ENCODE results near the gene POU2AF3. TPM values are rescaled to one million over a fixed set of nuclear protein-coding genes. Genes with fewer than 3 reads are reported as not detected.

The POU2AF3 gene
- total RNA-seq, 1 donor from 2014 or later = 15.9 TPM

- peak; percentile 66 for DNase-seq (ENCODE audit: low spot score)
Observed at GRCh38 chr11:111327908-111328624, 29.7 kb downstream of the POU2AF3 start.

GRCh38 chr11:111329306-111330204, 31.2 kb downstream of the POU2AF3 start:
- peak; percentile 40 for DNase-seq (ENCODE audit: low spot score)

DNA sequence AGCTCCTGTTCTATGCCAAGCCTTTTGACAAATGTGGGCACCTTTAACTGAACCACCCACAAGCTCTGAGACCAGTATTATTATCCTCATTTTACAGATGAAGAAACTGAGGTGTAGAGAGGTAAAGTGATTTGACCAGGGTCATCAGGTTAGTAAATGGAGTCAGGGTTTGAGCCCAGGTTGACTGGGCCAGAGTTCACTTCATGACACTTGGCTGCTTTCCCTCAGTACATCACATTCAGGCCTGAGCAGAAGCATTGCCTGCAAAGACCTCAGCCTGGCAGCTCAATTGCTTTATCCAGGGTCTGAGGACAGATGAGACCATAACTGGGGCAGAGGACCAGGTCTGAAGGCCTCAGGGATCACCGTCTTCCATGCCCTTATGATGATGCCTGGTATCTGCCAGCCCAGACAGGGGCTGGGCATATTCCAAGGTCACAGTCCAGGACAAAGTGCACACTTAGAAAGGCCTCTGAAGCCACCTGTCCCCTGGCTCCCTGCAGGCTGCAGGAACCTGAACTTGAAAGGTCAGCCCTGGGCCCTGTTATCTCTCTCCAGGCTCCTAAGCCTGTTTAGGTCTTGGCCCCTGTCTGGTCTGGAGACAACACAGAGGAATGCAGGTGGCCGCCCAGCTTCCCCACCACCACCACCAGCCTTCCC, 32.0 kb downstream of the POU2AF3 start:
- peak; percentile 25 for DNase-seq (ENCODE audit: low spot score)

GRCh38 chr11:111331711-111332479, 33.5 kb downstream of the POU2AF3 start:
- no peak for DNase-seq (ENCODE audit: low spot score)

DNA sequence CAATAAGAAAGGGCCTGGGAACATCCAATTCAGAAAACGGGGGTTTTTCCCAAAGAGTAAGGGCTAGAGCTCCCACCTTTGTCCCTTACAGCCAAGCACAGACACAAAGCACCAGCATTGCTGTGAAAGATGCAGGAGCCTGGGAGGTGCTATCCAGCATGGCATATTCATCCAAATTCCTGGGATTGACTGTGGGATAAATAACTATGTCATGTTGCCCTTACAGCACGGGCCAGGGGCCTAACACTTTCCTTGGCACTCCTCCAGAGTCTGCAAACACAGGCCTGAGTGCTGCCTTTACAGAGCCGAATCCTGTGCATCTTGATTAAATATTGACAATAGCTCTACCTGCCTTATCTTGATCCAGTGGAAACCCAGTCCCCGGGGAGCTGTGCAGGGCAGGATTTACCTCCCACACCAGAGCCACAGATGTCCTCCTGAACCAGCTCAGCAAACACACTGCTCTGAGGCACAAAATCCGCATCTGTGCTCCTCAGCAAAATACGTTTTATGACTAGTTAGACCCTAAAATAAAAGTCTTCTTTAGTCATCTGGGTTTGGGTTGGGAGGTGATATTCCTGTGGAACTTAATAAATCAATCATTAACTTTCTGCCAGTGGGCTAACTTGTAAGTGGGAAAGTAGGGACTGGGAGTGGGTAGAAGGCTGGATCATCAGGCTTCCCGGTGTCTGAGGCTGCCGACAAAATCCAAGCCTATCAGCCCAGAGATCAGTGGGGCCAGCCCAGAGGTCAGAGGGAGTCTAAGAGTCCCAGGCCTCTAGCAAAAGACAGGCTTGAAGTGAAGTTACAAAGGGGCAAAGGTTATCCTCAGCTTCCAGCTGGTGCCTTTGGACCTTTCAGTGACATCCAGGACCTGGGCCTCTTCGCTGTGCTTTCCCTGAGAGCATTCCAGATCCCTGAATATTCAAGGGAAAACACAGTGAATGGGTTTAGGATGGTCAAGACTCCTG, 36.5 kb downstream of the POU2AF3 start:
- peak; percentile 72 for DNase-seq (ENCODE audit: low spot score)

DNA sequence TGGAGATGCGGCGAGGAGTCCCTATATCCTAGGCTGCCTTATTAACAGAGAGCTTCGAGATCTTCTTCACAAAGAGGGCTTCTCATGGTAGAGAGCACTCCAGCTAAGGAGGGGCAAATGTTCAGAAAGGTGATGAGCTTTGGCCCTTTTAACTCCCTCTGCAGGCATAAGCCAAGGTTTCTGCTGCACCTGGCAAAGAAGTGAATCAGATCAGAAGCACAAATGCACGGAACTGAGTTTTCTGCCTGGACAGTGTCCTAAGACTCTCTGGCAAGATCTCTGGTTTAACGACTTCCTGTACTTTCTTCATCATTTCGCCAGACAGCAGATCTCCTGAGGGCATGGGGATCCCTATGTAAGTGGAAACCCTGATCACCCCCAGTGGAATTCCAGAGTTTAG, 37.2 kb downstream of the POU2AF3 start:
- DNase-seq (ENCODE audit: low spot score) = no peak

- DNase-seq (ENCODE audit: low spot score) = no peak
Observed at GRCh38 chr11:111336062-111336461, 37.7 kb downstream of the POU2AF3 start.

GRCh38 chr11:111336582-111337256, 38.4 kb downstream of the POU2AF3 start:
- no peak for DNase-seq (ENCODE audit: low spot score)

DNA sequence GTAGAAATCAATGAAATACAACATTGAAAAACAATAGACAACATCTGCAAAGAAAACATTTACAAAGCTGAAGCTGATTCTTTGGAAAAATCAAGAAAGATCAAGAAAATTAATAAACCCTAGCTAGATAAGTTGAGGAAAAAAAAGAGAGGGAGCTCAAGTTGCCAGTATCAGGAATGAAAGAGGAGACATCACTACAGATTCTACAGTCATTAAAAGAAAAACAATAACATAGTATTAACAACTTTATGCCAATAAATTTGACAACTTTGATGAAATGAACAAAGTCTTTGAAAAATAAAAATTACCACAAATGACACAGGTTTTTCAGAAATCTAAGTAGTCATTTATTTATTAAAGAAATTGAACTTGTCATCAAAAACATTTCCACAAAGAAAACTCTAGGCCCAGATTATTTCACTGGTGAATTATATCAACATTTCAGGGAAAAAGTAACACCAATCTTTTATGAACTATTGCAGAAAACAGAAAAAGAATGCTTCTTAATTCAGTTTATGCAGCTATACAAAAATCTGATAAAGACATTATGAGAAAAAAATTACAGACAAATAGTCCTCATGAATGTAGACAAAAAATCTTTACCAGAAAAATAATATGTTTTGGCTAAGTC, 41.5 kb downstream of the POU2AF3 start:
- no peak for DNase-seq (ENCODE audit: low spot score)

DNA sequence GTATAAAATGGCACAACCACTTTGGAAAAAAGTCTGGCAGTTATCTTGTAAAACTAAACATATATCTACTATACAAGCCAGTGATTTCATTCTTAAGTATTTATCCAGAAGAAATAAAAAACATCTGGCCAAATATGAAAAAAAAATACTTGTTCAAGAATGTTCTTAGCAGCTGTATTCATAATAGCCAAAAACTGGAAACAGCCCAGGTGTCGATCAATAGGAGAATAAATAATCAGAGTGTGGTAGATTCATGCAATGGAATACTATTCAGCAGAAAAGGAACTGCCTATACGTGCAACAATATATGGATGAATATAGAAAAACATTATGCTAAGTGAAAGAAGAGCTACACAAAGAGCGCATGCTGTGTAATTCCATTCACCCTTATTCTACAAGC, 44.0 kb downstream of the POU2AF3 start:
- DNase-seq (ENCODE audit: low spot score) = no peak

- DNase-seq (ENCODE audit: low spot score) = peak; percentile 61
Observed at GRCh38 chr11:111344032-111344431, 45.7 kb downstream of the POU2AF3 start.

DNA sequence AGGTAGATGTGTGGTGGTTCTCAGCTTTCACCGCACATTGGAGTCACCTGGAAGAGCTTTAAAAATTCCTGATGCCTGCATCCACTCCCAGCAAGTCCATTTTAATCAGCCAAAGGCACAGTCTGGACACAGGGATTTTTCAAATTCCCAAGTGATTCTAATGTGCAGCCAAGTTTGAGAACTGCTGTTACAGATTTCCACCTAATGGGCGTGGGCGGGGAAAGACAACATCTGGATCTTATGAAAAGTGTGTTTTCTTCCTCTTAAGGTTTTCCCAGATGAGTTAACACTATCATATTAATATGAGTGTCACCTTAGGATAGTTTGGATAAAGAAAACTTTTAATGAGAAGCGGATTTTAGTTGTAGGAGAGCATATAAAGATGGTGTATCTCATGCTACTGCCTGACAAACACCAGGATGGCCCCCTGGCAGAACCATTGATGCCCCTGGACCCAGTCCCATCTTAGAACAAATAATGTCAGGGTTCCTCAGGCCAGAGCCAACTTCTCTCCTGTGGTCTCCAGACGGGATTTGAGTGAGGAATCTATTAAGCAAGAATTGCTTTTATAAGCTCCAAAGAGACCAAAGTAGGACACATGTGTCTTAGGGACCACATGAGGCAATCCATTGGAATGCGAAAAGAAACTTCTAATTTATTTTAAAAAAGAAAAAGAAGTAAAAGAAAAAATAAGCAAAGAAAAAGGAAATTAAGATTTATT, 48.8 kb downstream of the POU2AF3 start:
- peak; percentile 13 for DNase-seq (ENCODE audit: low spot score)

DNA sequence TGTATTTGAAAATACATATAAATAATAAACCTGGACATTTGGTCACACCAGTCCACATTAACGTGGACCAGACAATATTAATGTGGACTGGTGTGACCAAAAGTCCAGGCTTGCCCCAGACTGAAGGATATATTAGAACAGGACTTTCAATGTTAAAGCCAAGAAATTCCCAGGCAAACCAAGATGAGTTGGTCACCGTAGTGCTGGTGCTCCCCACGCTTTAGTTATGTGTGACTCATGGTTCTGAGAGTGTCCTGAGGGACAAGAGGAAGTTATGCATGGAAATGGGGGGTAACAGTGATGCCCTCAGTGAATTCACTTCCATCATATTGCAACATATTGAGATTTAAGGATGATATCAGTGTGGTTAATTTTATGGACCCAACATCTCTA, 49.4 kb downstream of the POU2AF3 start:
- DNase-seq (ENCODE audit: low spot score) = peak; percentile 26

- no peak for DNase-seq (ENCODE audit: low spot score)
Observed at GRCh38 chr11:111348147-111348546, 49.8 kb downstream of the POU2AF3 start.

GRCh38 chr11:111349191-111349695, 50.9 kb downstream of the POU2AF3 start:
- no peak for DNase-seq (ENCODE audit: low spot score)

DNA sequence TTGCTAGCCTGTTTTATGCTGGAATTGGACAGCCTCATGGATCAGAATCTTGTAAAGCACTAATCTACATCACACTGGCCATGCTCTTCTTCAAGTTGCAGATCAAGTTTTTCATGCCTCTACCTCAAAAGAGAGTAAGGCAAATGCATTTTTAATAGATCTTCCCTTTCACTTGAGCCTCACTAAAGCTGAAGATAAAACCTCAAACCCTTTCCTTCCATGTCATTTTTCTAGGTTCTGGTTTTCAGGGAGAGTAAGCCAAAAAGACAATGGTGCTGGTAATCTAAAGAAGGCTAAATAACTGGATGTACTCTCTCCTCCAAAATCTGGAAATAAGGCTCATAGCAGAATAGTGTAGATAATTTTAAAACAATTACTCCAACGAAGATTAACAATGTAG, 52.5 kb downstream of the POU2AF3 start:
- DNase-seq (ENCODE audit: low spot score) = no peak

DNA sequence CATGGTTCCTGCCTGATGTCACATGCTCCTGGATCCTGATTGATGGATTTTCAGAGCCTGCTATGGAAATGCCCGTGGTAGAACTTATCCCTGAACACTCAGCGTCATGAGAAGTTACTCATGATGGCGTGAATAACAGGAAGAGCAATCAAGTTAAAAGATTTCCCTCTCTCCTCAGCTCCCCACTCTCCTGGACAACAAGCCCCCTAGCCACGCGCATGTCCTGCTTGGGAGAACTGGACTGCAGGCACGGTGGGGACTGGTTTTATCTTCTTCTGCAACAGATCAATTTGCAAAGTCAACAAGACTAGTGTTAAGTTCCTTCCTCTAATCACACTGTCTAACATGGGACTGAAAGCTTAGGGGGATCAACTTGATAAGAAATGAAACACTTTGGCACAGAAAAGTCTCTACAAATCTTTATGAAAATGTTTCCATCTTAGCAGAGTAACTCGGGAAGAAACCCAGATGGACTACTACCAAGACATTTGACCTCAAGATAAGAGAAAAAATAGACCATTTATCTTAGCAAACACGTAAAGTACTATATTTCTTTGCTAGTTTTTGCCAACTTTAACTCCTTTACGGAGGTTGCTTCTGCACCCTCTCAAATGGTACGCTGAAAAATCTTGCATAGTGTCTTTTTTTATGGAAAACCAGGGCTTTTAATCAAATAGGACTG, 53.2 kb downstream of the POU2AF3 start:
- no peak for DNase-seq (ENCODE audit: low spot score)

DNA sequence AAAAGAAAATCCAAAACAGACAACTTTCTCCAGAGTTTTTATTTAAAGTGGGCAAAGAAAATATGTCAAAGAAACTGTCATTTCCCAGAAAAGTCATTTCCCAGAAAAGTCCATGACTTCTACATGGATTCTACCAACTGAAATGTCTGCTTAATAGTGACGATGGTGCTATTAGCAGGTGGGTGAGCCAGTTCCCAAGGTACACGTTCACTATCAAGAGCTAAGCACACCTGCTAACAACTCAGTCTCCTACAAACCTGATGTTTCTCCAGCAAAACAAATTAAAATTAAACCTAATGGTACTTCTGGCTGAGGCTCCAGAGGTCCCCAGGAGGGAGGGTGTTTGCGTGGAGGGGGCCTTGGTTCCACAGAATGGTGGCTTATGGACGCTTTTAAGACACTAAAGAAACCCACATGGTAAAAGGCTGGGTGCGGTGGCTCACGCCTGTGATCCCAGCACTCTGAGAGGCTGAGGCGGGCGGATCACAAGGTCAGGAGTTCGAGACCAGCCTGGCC, 53.9 kb downstream of the POU2AF3 start:
- DNase-seq (ENCODE audit: low spot score) = no peak
